ENCODE measurements around the gene ITGB8.

ITGB8 gene

GRCh38 chr7:20307901-20308300 lies 22.8 kb upstream of the ITGB8 start:
- DNase-seq (ENCODE audit: low read depth): no peak

GRCh38 chr7:20310301-20310700 lies 20.4 kb upstream of the ITGB8 start:
- DNase-seq (ENCODE audit: low read depth): no peak

GRCh38 chr7:20310963-20311742 lies 19.5 kb upstream of the ITGB8 start:
- DNase-seq (ENCODE audit: low read depth): peak; percentile 42

- no peak for DNase-seq (ENCODE audit: low read depth)
Observed at GRCh38 chr7:20311743-20312042, 19.0 kb upstream of the ITGB8 start.

- no peak for DNase-seq (ENCODE audit: low read depth)
Observed at GRCh38 chr7:20312562-20312961, 18.1 kb upstream of the ITGB8 start.

GRCh38 chr7:20313626-20314025 lies 17.1 kb upstream of the ITGB8 start:
- no peak for DNase-seq (ENCODE audit: low read depth)

GRCh38 chr7:20314198-20314597 lies 16.5 kb upstream of the ITGB8 start:
- no peak for DNase-seq (ENCODE audit: low read depth)

- no peak for DNase-seq (ENCODE audit: low read depth)
Observed at GRCh38 chr7:20316706-20317105, 14.0 kb upstream of the ITGB8 start.

- DNase-seq (ENCODE audit: low read depth): no peak
Observed at GRCh38 chr7:20317413-20317812, 13.3 kb upstream of the ITGB8 start.

GRCh38 chr7:20318933-20319332 lies 11.8 kb upstream of the ITGB8 start:
- no peak for DNase-seq (ENCODE audit: low read depth)

- no peak for DNase-seq (ENCODE audit: low read depth)
Observed at GRCh38 chr7:20320322-20320721, 10.4 kb upstream of the ITGB8 start.

GRCh38 chr7:20320786-20321185 lies 9.9 kb upstream of the ITGB8 start:
- DNase-seq (ENCODE audit: low read depth): no peak

- no peak for DNase-seq (ENCODE audit: low read depth)
Observed at GRCh38 chr7:20323595-20323994, 7.1 kb upstream of the ITGB8 start.

- DNase-seq (ENCODE audit: low read depth): no peak
Observed at GRCh38 chr7:20326342-20326741, 4.4 kb upstream of the ITGB8 start.

GRCh38 chr7:20327055-20327454 lies 3.6 kb upstream of the ITGB8 start:
- DNase-seq (ENCODE audit: low read depth): no peak

- DNase-seq (ENCODE audit: low read depth): no peak
Observed at GRCh38 chr7:20328027-20328426, 2.7 kb upstream of the ITGB8 start.

GRCh38 chr7:20328692-20329091 lies 2.0 kb upstream of the ITGB8 start:
- DNase-seq (ENCODE audit: low read depth): no peak

- DNase-seq (ENCODE audit: low read depth): peak; percentile 50
Observed at GRCh38 chr7:20329389-20330238, 1.1 kb upstream of the ITGB8 start.

- no peak for DNase-seq (ENCODE audit: low read depth)
Observed at GRCh38 chr7:20330928-20331909, 519 bp downstream of the ITGB8 start.

- no peak for DNase-seq (ENCODE audit: low read depth)
Observed at GRCh38 chr7:20331910-20332813, 1.5 kb downstream of the ITGB8 start.

GRCh38 chr7:20338285-20338684 lies 7.6 kb downstream of the ITGB8 start:
- no peak for DNase-seq (ENCODE audit: low read depth)
